Suppressor macrophage treated with lipopolysaccharide for 1 hour (primary cell): Measurements from ENCODE around the gene EFS.

Experiments
- DNase-seq, 3 donors: peaks; one replicate each; pipeline ENCODE4 v3.0.0-alpha.2; 2020 to 2022

EFS gene

DNA sequence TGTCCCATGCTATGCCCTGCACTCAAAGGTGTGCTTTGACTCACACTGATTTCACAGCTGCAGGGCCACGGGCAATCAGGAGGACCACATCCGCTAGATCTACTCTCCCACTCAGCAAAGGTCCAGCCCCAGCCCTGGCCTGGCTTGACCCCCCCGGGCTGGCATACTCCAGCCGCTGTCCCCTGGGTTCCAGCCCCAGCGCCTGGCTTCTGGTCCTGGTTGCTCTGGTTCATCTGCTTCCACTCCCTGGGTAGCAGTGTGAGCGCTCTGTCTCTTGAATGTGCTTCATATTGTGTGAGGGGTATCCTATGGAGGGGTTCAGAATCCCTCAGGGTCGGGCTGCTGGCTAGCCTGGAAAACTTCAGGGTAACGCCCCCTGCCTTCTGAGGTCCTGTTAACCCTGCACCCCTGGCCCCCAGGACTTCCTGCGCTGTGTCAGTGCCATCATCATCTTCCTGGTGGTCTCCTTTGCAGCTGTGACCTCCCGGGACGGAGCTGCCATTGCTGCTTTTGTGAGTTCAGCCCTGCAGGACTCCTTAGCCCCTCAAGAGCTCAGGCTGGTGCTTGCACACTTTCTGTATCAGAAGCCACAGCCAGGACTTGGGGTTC, 13.7 kb upstream of the EFS start:
- no peak for DNase-seq

DNA sequence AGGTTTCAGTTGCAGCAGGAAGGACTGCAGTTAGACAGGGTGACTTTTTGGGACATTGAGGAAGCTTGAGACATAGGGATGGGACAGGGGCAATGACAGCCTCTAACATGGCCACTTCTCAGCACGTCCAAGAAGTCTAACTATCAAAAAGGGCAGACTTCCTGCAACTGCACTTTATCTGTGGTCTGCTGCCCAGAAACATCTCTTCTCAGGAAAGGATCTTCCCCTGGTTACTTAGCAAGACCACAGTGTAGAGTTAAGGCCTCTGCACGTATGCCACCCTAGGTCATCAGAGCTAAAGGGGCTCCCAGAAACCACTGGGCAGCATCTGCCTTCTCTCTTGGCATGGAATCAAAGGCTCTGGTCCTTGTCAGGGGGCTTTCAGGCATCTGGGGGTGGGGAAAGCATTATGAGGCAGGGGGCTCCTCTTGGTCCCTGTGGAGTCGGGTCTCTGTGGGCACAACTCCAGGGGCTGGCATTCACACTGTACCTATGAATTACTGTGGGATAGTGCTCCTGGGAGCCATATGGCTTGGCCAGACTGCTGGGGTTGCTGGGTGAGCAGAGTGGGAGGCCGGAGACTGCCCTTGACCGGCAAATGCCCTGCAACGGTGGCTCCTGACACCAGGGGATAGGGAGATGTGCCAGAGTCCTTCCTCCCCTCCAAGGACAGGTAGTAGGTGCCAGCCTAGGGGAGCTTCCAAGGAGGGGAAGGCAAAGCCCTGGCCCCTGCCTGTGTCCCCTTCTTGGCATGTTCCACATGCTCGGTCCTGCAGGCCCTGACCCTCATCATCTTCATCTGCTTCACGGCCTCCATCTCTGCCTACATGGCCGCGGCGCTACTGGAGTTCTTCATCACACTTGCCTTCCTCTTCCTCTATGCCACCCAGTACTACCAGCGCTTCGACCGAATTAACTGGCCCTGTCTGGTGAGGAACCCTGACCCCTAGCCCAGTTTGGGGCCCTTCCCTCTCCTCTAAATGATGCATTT, 12.9 kb upstream of the EFS start:
- DNase-seq = no peak

DNA sequence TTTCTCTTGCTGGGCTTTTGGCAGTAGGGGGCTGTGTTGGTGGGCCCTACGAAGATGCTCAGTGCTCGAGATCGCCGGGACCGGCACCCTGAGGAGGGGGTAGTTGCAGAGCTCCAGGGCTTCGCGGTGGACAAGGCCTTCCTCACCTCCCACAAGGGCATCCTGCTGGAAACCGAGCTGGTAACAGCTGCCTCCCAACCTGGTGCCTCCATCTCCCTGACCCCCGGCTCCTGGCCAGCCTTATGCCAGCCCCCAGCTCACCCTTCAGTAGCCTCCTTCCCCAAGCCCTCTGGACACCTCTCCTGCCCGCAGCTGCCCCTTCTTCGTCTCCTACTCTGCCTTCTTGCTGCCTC, 12.2 kb upstream of the EFS start:
- DNase-seq = no peak

DNA sequence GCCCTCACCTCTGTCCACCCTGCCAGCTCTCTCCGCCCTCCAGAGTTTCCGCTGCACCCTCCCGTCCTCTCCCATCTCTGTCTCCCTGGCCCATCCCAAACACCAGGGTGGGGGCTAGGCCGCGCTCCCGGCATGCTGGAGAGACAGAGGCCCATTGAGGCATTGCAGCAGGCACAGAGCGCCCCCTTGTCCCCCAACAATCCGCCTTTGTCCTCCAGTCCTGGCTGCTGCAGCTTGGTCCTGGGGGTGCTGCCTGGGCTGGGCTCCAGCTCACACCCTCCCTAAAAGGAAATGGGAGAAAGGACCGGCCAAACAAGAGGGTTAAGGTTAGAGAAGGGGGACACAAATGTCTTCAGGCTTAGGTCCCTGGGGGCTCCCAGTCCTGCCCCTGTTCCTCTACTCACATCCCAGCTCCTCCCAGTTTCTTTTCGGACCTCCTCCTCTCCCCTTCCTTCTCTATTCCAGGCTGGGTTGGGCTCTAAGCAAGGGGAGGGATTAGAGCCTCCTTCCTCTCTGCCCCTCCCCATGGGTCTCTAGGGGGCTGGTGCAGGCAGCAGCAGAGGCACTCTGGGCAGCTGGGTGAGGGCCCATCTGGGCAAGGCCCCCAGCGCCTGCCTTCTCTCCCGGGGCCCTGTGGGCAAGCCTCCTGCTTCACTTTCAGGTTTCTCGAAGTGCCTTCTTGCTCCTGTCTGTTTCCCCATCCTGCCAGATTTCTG, 11.7 kb upstream of the EFS start, which contains the start of gene CMTM5:
TSS of gene CMTM5 (plus strand) at position 565 of the 716 bp plus-strand sequence. CDS start 206 bp downstream, outside the sequence.
- no peak for DNase-seq

DNA sequence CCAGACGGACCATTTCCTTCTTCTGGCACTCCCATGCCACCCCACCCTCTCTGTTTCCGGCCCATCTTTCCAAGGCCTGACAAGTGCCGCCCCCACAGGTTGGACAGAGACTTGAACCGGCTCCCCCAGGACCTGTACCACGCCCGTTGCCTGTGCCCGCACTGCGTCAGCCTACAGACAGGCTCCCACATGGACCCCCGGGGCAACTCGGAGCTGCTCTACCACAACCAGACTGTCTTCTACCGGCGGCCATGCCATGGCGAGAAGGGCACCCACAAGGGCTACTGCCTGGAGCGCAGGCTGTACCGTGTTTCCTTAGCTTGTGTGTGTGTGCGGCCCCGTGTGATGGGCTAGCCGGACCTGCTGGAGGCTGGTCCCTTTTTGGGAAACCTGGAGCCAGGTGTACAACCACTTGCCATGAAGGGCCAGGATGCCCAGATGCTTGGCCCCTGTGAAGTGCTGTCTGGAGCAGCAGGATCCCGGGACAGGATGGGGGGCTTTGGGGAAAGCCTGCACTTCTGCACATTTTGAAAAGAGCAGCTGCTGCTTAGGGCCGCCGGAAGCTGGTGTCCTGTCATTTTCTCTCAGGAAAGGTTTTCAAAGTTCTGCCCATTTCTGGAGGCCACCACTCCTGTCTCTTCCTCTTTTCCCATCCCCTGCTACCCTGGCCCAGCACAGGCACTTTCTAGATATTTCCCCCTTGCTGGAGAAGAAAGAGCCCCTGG, 10.7 kb upstream of the EFS start:
- DNase-seq = no peak

GRCh38 chr14:23373041-23373440, 8.1 kb upstream of the EFS start:
- DNase-seq = no peak

DNA sequence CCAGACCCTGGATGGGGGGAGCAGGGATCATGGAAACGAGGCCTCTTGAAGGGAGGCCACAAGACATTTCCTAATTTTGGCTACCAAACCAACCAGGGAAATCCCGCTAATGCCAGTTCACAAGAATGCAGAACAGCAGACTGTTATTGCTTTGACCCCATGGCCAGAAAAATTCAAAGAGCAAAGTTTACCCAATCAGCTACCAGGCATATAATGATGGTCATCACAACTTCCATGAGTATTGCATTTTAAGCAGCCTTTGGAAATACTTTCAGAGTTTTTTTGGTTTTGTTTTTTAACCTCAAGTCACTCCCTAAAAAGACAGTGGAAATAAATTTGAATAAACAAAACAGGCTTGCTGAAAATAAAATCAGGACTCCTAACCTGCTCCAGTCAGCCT, 7.5 kb upstream of the EFS start, which contains the start of gene IL25:
TSS of gene IL25 (plus strand) at position 301 of the 400 bp plus-strand sequence.
- no peak for DNase-seq

DNA sequence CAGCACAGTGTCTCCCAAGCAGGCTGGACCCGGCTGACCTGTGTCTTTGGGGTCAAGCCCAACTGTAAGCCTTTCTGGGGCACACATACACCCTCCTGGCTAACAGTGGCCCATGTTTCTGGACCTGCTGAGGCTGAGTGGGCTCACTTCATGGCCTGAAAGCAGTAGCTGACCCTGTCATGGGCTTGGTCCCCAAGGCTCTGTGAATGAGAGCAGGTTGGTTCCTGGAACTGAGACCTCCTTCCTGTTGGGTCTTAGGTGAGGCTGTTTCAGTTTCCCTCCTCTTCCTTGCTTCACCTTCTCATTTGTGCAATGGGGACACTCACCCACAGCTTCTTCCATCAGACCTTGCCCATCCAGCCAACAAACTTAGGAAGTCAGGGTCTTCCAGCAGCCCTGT, 6.9 kb upstream of the EFS start:
- no peak for DNase-seq

GRCh38 chr14:23370221-23370620, 5.2 kb upstream of the EFS start:
- DNase-seq = no peak

DNA sequence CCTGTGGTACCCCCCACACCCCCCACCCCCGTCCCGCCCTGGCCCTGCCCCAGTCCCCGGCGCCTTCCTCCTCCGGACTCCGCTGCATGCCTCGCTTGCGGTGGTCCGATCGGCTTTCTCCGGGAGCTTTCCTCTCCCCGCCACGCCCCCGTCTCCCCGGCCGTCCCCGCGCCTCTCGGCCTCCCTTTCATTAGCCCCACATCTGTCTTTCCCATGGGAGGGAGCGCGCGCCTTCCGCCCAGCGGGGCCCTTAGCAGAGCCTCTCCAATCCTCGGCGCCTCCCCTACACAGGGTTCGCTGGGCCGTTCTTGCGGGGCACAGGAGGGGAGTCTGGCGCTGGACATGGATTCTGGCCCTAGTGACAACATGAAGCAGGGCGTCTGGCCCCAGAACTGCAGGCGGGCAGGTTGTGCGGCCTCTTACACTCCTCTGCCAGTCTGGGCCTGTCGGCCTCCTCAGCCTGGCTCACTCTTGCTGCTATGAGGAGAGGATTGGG, 1.5 kb upstream of the EFS start:
- no peak for DNase-seq

DNA sequence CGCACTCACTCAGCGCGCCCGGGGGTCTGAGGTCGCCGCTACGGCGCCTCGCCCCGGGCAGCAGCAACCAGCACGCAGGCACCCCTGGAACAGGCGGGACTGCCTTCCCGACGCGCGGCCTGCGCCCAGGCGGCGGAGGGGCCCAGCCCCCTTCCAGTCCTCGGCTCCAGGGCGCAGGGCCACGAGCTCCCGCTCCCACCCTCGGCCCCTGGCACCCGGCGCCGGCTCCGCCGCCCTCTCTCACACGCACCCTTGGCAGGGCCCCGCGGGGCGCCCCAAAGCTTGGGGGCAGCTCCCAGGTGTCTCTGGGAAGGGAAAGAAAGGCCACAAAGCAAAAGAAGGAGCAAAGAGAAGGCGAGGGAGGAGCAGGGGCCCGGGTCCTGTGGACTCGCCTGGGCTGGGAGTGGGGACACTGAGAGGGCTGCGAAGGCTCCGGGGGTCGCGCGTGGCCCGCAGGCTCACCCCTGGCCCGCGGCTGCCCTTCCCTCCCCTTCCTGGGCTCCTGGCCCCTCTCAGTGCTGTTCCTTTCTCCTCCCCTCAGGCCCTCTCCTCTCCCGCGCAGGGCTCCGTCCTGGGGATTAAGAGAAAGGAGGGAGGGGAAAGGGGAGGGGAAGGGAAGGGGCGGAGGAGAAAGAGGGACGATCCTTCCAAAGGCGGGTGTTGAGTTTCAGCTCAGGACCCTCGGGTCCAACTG, 907 bp upstream of the EFS start:
- no peak for DNase-seq

GRCh38 chr14:23364164-23365035, 572 bp downstream of the EFS start:
- no peak for DNase-seq

DNA sequence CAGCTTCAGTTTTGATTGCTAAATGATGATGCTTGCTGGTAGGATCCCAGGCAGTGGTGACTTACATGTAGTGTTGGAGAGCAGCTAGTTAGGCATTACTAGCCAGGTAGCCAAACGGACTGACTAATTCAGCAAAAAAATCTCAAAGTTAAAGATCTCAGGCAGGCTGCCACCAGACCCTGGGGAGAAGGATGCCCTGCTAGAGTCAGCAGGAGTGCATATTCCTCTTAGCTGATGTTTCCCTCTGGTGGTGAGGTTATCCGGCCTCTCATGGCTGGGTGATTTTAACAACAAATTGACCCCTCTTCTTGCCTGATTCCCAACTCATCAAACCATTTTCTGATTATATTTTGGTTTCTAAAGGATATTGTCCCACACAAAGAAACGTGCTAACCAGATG, 2.8 kb downstream of the EFS start:
- DNase-seq = no peak

- no peak for DNase-seq
These were observed 3.2 kb downstream of the EFS start for GRCh38 chr14:23361763-23362162.

DNA sequence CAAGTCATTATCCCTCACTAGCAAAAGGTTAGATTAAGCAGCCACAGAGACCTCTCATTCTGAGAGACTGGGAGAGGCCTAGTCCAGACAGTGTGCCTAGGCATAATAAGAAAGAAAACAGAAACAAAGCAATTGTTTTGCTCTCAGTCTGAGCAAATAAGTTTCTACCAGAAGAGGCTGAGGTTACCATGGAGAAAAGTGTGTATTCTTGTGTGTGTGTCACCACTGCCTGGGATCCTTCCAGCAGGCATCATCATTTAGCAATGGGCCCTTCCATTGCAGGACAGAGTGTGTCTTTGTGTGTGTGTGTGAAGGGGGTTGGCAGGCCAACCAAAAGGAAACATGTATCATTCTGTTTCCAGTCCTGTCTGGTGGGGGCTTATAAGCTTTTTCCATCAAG, 3.7 kb downstream of the EFS start:
- DNase-seq = no peak

GRCh38 chr14:23360496-23360895, 4.5 kb downstream of the EFS start:
- no peak for DNase-seq

GRCh38 chr14:23359722-23360447, 5.1 kb downstream of the EFS start:
- DNase-seq = no peak

GRCh38 chr14:23359167-23359626, 5.8 kb downstream of the EFS start:
- no peak for DNase-seq

GRCh38 chr14:23358553-23359166, 6.3 kb downstream of the EFS start:
- DNase-seq = no peak

- no peak for DNase-seq
These were observed 6.9 kb downstream of the EFS start for GRCh38 chr14:23358042-23358441.
